Measurements from ENCODE around the gene GPHN. TPM values are rescaled to one million over a fixed set of nuclear protein-coding genes. Genes with fewer than 3 reads are reported as not detected.

The GPHN gene
- total and polyA plus RNA-seq, 2 of the 8 experiments (the other 6 are each of a cell fraction or from before 2014, with no cell fraction given) = 6.0 to 16.0 TPM

DNA sequence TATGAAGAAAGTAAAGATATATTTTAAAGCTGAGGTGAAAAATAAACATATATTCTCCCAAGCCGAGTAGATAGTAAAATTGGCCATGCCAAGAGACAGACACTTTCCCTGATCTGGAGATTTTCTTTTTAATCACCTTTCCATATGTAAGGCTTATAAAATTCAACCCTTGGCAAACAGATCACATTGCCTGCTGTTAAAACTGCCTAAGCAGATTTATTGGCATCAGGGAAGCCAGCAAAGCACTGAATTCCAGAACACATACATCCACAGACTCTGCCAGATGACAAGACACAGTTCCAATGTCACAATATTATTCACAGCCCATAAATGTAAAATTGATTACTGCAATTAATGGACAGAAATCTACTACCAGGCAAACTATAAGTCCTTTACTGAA lies 603.1 kb downstream of the GPHN start:
- Histone ChIP-seq H3K4ac (replicated peaks; ENCODE audit: insufficient read length, low read depth, low read length) (no peak overlapping the region), H3K23ac (ENCODE audit: insufficient read length) (no peak overlapping the region)

More for the DNA sequence above, 603.1 kb downstream of the GPHN start:
- FAIRE-seq = no peak
- H3K14ac ChIP-seq (ENCODE audit: insufficient read length) = no peak overlapping the region
- no peak overlapping the region for H2BK120ac ChIP-seq (replicated peaks; ENCODE audit: low read depth, low read length)
- H4K8ac ChIP-seq (ENCODE audit: extremely low read depth, insufficient read depth, low read length) = no peak overlapping the region
- H3K18ac ChIP-seq (ENCODE audit: extremely low read depth, low read length) = no peak overlapping the region
- ChIA-PET POLR2A (ENCODE audit: partially characterized antibody) (no interaction called here), CTCF (ENCODE audit: partially characterized antibody) (no interaction called here)
- H2AFZ ChIP-seq (ENCODE audit: low read length) = no peak overlapping the region
- no peak overlapping the region for H2BK12ac ChIP-seq (ENCODE audit: low read depth, low read length)
- H3K79me2 ChIP-seq (ENCODE audit: control insufficient read depth in 1 of 2, insufficient read depth in 2 of 2, low read length in 2 of 2) = no peaks in the 10 kb centered on the region
- H2AK5ac ChIP-seq (ENCODE audit: low read depth, low read length) = no peak overlapping the region
- H3K36me3 ChIP-seq (ENCODE audit: control insufficient read depth in 2 of 4, insufficient read depth in 4 of 4, low read length in 3 of 4) = no peaks in the 10 kb centered on the region
- H3K79me1 ChIP-seq (ENCODE audit: low read depth, low read length) = no peaks in the 10 kb centered on the region
- H3K27ac ChIP-seq (ENCODE audit: low read depth, low read length) = no peak overlapping the region
- no peak overlapping the region for H3K4me3 ChIP-seq (ENCODE audit: extremely low read depth in 1 of 4, insufficient read depth in 2 of 4, low read depth in 3 of 4, low read length in 4 of 4)
- H4K91ac ChIP-seq (replicated peaks; ENCODE audit: insufficient read length, low read length) = no peak overlapping the region
- no peaks in the 10 kb centered on the region for H3K9me3 ChIP-seq (ENCODE audit: insufficient read depth in 2 of 2, low read depth in 1 of 2, low read length in 1 of 2)
- 90% methylated on average over 1 of the region's 1 CpG; no CpG with 5 or more reads in 1 of the 2 experiments for WGBS, 2 experiments (ENCODE audit: extremely low coverage in 1 of 2, insufficient coverage in 1 of 2, insufficient read length in 1 of 2, insufficient replicate concordance in 2 of 2, low coverage in 1 of 2, low lambda C conversion rate in 2 of 2, missing lambda C conversion rate in 1 of 2)
- no peaks in the 10 kb centered on the region for H3K4me1 ChIP-seq (replicated peaks in 1 of 4; ENCODE audit: control insufficient read depth in 3 of 4, insufficient read depth in 4 of 4, low read length in 3 of 4)
- no peaks in the 10 kb centered on the region for H3K23me2 ChIP-seq (ENCODE audit: low read depth, low read length)
- H4K5ac ChIP-seq (ENCODE audit: insufficient read length, low read depth, low read length) = no peak overlapping the region
- H3K9ac ChIP-seq (replicated peaks in 1 of 4; ENCODE audit: extremely low read depth in 1 of 4, low read depth in 3 of 4, low read length in 3 of 4) = no peak overlapping the region
- H2BK15ac ChIP-seq (ENCODE audit: low read length) = no peak overlapping the region
- H4K20me1 ChIP-seq (replicated peaks in 1 of 2; ENCODE audit: control insufficient read depth in 1 of 2, insufficient read depth in 2 of 2, low read length in 2 of 2) = no peaks in the 10 kb centered on the region
- H3K56ac ChIP-seq (replicated peaks; ENCODE audit: insufficient read length, low read depth, low read length) = no peak overlapping the region
- H3K4me2 ChIP-seq (ENCODE audit: insufficient read depth in 1 of 2, low read depth in 2 of 2, low read length in 2 of 2) = no peak overlapping the region
- DNase-seq (ENCODE audit: low read depth in 1 of 2, low spot score in 2 of 2) = no peak
- no peak for TF ChIP-seq EP300 (IDR thresholded peaks at IDR 0.05; ENCODE audit: borderline replicate concordance in 1 of 2, low read depth in 2 of 2, low read length in 2 of 2)
- TF ChIP-seq EGR1 (IDR thresholded peaks at IDR 0.05; ENCODE audit: borderline replicate concordance, low read depth, low read length) = no peak
- TF ChIP-seq POU5F1 (IDR thresholded peaks at IDR 0.05; ENCODE audit: low read depth, low read length) = no peak
- TF ChIP-seq SRF (IDR thresholded peaks at IDR 0.05; ENCODE audit: low read depth, low read length) = no peak
- TF ChIP-seq CHD1 (IDR thresholded peaks at IDR 0.05; ENCODE audit: low read depth, low read length) = no peak
- TF ChIP-seq JUN (IDR thresholded peaks at IDR 0.05; ENCODE audit: low read depth, low read length) = no peak
- TF ChIP-seq HDAC6 (IDR thresholded peaks at IDR 0.05; ENCODE audit: low read depth, low read length) = no peak
- no peak for TF ChIP-seq ATF2 (IDR thresholded peaks at IDR 0.05; ENCODE audit: low read length)
- no peak for TF ChIP-seq SIRT6 (IDR thresholded peaks at IDR 0.05; ENCODE audit: low read length)
- TF ChIP-seq ZNF274 (IDR thresholded peaks at IDR 0.05; ENCODE audit: borderline replicate concordance, extremely low read depth, low read length) = no peak
- TF ChIP-seq, protein P1, sequence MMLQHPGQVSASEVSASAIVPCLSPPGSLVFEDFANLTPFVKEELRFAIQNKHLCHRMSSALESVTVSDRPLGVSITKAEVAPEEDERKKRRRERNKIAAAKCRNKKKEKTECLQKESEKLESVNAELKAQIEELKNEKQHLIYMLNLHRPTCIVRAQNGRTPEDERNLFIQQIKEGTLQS (IDR thresholded peaks at IDR 0.05; ENCODE audit: insufficient read depth, low read depth, low read length) = no peak
- no peak for TF ChIP-seq SP1 (IDR thresholded peaks at IDR 0.05; ENCODE audit: low read depth, low read length)
- H2BK20ac ChIP-seq (ENCODE audit: low read length) = no peak overlapping the region
- H3K27me3 ChIP-seq (replicated peaks in 1 of 4; ENCODE audit: control insufficient read depth in 3 of 4, extremely low read depth in 1 of 4, insufficient read depth in 3 of 4, low read length in 3 of 4) = no peaks in the 10 kb centered on the region
- H2BK5ac ChIP-seq (ENCODE audit: low read depth, low read length) = no peak overlapping the region

All from H1 (cell line).